ENCODE data around the gene HSPG2.
A peak's percentile ranks its signal among the peaks of the same experiment; 100 is the strongest.
"Not testable (repeated sequence)": the region's sequence is repeated elsewhere in the genome, so short reads cannot be mapped to it uniquely, and the experiment has no call there.

The HSPG2 gene

GRCh38 chr1:21931171-21932093 is 5.7 kb downstream of the HSPG2 start:
- DNase-seq, result peak; percentile 98

- DNase-seq, result no peak
These were observed 6.4 kb downstream of the HSPG2 start for GRCh38 chr1:21930629-21931170.

GRCh38 chr1:21930080-21930571 is 7.0 kb downstream of the HSPG2 start:
- no peak for DNase-seq

- DNase-seq, result peak; percentile 55
These were observed 9.4 kb downstream of the HSPG2 start for GRCh38 chr1:21927533-21928237.

- DNase-seq, result peak; percentile 83
These were observed 10.1 kb downstream of the HSPG2 start for GRCh38 chr1:21926814-21927532.

- DNase-seq, result no peak
These were observed 11.0 kb downstream of the HSPG2 start for GRCh38 chr1:21926065-21926464.

GRCh38 chr1:21925334-21925940 is 11.7 kb downstream of the HSPG2 start:
- no peak for DNase-seq

- DNase-seq, result peak; percentile 45
These were observed 12.6 kb downstream of the HSPG2 start for GRCh38 chr1:21924503-21925005.

GRCh38 chr1:21922090-21923013 is 14.8 kb downstream of the HSPG2 start:
- no peak for DNase-seq

- no peak for DNase-seq
These were observed 15.8 kb downstream of the HSPG2 start for GRCh38 chr1:21921100-21921875.

- peak; percentile 84 for DNase-seq
These were observed 17.6 kb downstream of the HSPG2 start for GRCh38 chr1:21919520-21919919.

- not testable (repeated sequence) for DNase-seq
These were observed 19.9 kb downstream of the HSPG2 start for GRCh38 chr1:21917239-21917631.

GRCh38 chr1:21916447-21917238 is 20.5 kb downstream of the HSPG2 start:
- DNase-seq, result no peak

GRCh38 chr1:21914880-21915640 is 22.1 kb downstream of the HSPG2 start:
- no peak for DNase-seq

- no peak for DNase-seq
These were observed 22.7 kb downstream of the HSPG2 start for GRCh38 chr1:21914450-21914849.

GRCh38 chr1:21913763-21914162 is 23.3 kb downstream of the HSPG2 start:
- DNase-seq, result no peak

- DNase-seq, result no peak
These were observed 23.9 kb downstream of the HSPG2 start for GRCh38 chr1:21913258-21913657.

GRCh38 chr1:21912038-21912758 is 24.9 kb downstream of the HSPG2 start:
- no peak for DNase-seq
